Naive thymus-derived CD4-positive, alpha-beta T cell (primary cell): ENCODE data around the gene KIF5A. TPM values are rescaled to one million over a fixed set of nuclear protein-coding genes. Genes with fewer than 3 reads are reported as not detected.
"Not testable (repeated sequence)": the region's sequence is repeated elsewhere in the genome, so short reads cannot be mapped to it uniquely, and the experiment has no call there.

Source experiments
- ATAC-seq: fragments of 150-1000 bp; cut with Tn5 transposase; 2 replicates; pipeline ENCODE4 v1.10.0; 2021; ENCODE audit warnings: mild to moderate bottlenecking, moderate library complexity
- CTCF ChIA-PET: fragments of 350-600 bp; sonication (Branson Sonifier 250); formaldehyde crosslinking; loops from one replicate; lab custom pipeline; 2021; ENCODE audit warnings: antibody characterized with exemption; lab: Charles Lee
- POLR2A ChIA-PET: fragments of 350-600 bp; sonication (Branson Sonifier 250); formaldehyde crosslinking; loops from one replicate; lab custom pipeline; 2021; ENCODE audit warnings: antibody characterized with exemption, inconsistent platforms; lab: Charles Lee
- DNase-seq, 9 donors: peaks; one replicate each; pipeline versions ENCODE4 v3.0.0 to v3.0.0-alpha.2; 2020 to 2022; ENCODE audit warnings: mixed read lengths in 1 of 9
- H3K27ac ChIP-seq: one replicate; pipeline ENCODE4 v1.7.0; 2013; ENCODE audit warnings: mild to moderate bottlenecking, low read depth, low read length, moderate library complexity
- H3K27me3 ChIP-seq, 2 donors: one replicate each; pipeline ENCODE4 v1.7.0; 2013; ENCODE audit warnings: low read length in 2 of 2, mild to moderate bottlenecking in 2 of 2, moderate library complexity in 2 of 2; ENCODE audit not compliant: control insufficient read depth in 2 of 2, insufficient read depth in 2 of 2
- H3K36me3 ChIP-seq, 3 experiments: 1 replicate in 2 of 3; 2 replicates in 1 of 3; pipeline ENCODE4 v1.7.0; 2013; ENCODE audit warnings: low read length in 3 of 3, mild to moderate bottlenecking in 3 of 3, moderate library complexity in 1 of 3; ENCODE audit not compliant: insufficient read depth in 3 of 3, control insufficient read depth in 2 of 3
- H3K4me1 ChIP-seq, 2 donors: one replicate each; pipeline ENCODE4 v1.7.0; 2013; ENCODE audit warnings: low read length in 2 of 2, mild to moderate bottlenecking in 2 of 2, moderate library complexity in 1 of 2; ENCODE audit not compliant: control insufficient read depth in 2 of 2, insufficient read depth in 2 of 2
- H3K4me3 ChIP-seq: 2 replicates; pipeline ENCODE4 v1.7.0; 2013; ENCODE audit warnings: mild to moderate bottlenecking, low read length
- H3K9me3 ChIP-seq, 3 experiments: 1 replicate in 2 of 3; 2 replicates in 1 of 3; pipeline ENCODE4 v1.7.0; 2013; ENCODE audit warnings: low read length in 3 of 3; ENCODE audit not compliant: control insufficient read depth in 2 of 3
- H3K27ac Mint-ChIP-seq, 9 donors: one replicate each; pipeline ENCODE4 v1.8.0; 2020 to 2022; ENCODE audit warnings: mixed read lengths in 9 of 9, mild to moderate bottlenecking in 8 of 9, moderate library complexity in 5 of 9, inconsistent platforms in 2 of 9
- H3K27me3 Mint-ChIP-seq, 5 donors: one replicate each; pipeline ENCODE4 v1.8.0; 2021 to 2022; ENCODE audit warnings: mixed read lengths in 5 of 5, mild to moderate bottlenecking in 1 of 5
- H3K36me3 Mint-ChIP-seq, 5 donors: one replicate each; pipeline ENCODE4 v1.8.0; 2020 to 2022; ENCODE audit warnings: mixed read lengths in 5 of 5, mild to moderate bottlenecking in 3 of 5, inconsistent platforms in 1 of 5
- H3K4me1 Mint-ChIP-seq, 7 donors: one replicate each; pipeline ENCODE4 v1.8.0; 2020 to 2022; ENCODE audit warnings: mixed read lengths in 7 of 7, mild to moderate bottlenecking in 3 of 7, inconsistent platforms in 1 of 7
- H3K4me3 Mint-ChIP-seq, 10 donors: one replicate each; pipeline ENCODE4 v1.8.0; 2020 to 2022; ENCODE audit warnings: mild to moderate bottlenecking in 10 of 10, mixed read lengths in 10 of 10, moderate library complexity in 6 of 10, inconsistent platforms in 2 of 10
- H3K9me3 Mint-ChIP-seq, 11 donors: one replicate each; pipeline ENCODE4 v1.8.0; 2020 to 2022; ENCODE audit warnings: mixed read lengths in 11 of 11, mild to moderate bottlenecking in 4 of 11, inconsistent platforms in 1 of 11, moderate library complexity in 1 of 11
- intact Hi-C, 2 donors: fragments of 100-400 bp; cut with micrococcal nuclease; formaldehyde crosslinking; loops; one replicate each; pipeline ENCODE4 v1.15.1; 2023
- polyA plus RNA-seq, 2 donors: library from polyadenylated mRNA; unstranded; fragments of 300-500 nt; fragmentation: Illumina TruSeq; gene quantifications; one replicate each; pipeline ENCODE4 v1.2.3, GENCODE V29; 2021
- total RNA-seq, 6 experiments: library from RNA in 5 of 6; stranded (reverse) in 5 of 6; gene quantifications; 1 replicate in 5 of 6; 2 replicates in 1 of 6; pipeline ENCODE4 v1.2.3 and lab custom pipeline; 2021 to 2026

Gene KIF5A
- total and polyA plus RNA-seq, 7 experiments from 2014 or later = 0.06 to 1.7 (median 1.0) TPM

DNA sequence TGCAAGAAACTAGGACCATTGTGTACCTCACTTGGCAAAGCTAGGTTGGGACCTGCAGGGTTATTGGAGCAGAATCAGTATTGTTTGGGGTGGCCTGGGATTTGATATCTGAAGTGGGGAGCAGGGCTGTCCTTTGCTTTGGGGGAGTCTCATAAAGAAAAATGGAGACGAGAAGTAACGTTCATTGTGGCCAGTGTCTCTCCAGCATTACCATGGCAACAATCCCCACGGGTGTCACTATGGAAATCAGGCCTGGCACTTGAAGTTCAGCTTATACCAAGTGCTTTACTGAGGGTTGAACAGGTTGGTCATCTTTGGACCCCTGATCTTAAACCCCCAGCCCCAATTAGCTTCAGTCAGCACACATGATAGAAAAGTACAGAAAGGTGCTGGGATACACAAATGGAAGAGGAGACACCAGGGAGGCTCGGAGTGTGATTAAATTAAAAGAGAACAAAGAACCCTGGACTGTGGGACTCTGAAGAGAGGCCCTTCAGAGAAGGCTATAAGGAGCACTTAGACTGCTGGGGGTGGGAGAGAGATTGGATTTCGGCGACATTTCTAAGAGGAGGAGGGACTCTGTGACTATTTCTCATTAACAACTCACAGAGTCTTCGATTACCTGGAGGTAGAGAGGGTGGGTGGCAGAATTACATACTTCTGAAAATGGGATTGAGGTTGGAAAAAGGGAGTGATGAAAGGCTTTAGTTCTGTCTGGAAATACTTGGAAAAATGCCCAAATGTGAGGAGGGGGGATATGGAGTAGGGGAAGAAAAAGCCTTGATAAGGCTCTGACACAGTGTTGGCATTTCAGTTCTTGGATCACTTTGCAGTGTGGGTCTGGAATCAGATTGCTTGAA is 3.7 kb downstream of the KIF5A start:
- H3K27ac Mint-ChIP-seq = no peak overlapping the region
- ATAC-seq (no peak), DNase-seq (no peak)
- H3K4me3 ChIP-seq = no peak overlapping the region
- intact Hi-C loops = no loop called here
- no peaks in the 10 kb centered on the region for H3K9me3 ChIP-seq
- H3K9me3 Mint-ChIP-seq = no peaks in the 10 kb centered on the region
- CTCF ChIA-PET = no interaction called here
- no peak overlapping the region for H3K4me3 Mint-ChIP-seq
- H3K27me3 Mint-ChIP-seq = peaks cover 0 to 24% (median 6%) of the 10 kb centered on the region in 5 donors
- H3K27ac ChIP-seq = no peak overlapping the region
- H3K36me3 ChIP-seq = no peaks in the 10 kb centered on the region
- no peaks in the 10 kb centered on the region for H3K36me3 Mint-ChIP-seq
- POLR2A ChIA-PET = interaction anchor here (0.5 kb wide), 1 partner anchor 225 kb away, joined by 3 read pairs; no protein-coding TSS in a partner anchor
- peaks cover 0 to 22% (median 19%) of the 10 kb centered on the region in 7 donors for H3K4me1 Mint-ChIP-seq
- H3K27me3 ChIP-seq = no peaks in the 10 kb centered on the region
- H3K4me1 ChIP-seq = peaks cover 0 to 3% of the 10 kb centered on the region in 2 donors

- intact Hi-C loops = no loop called here
- DNase-seq (no peak), ATAC-seq (no peak)
- Mint-ChIP-seq H3K9me3 (no peaks in the 10 kb centered on the region), H3K4me3 (no peak overlapping the region), H3K27me3 (peaks cover 0 to 15% (median 5%) of the 10 kb centered on the region in 5 donors), H3K36me3 (no peaks in the 10 kb centered on the region), H3K4me1 (peaks cover 0 to 15% (median 13%) of the 10 kb centered on the region in 7 donors), H3K27ac (no peak overlapping the region)
- peaks cover 0 to 3% of the 10 kb centered on the region in 2 donors for H3K4me1 ChIP-seq
- ChIA-PET CTCF (no interaction called here), POLR2A (no interaction called here)
- no peak overlapping the region for H3K27ac ChIP-seq
- H3K4me3 ChIP-seq = no peak overlapping the region
- no peaks in the 10 kb centered on the region for H3K36me3 ChIP-seq
- H3K27me3 ChIP-seq = no peaks in the 10 kb centered on the region
- no peaks in the 10 kb centered on the region for H3K9me3 ChIP-seq
Measured at GRCh38 chr12:57554453-57554852, 4.6 kb downstream of the KIF5A start.

GRCh38 chr12:57554897-57555296 is 5.1 kb downstream of the KIF5A start:
- ChIA-PET POLR2A (no interaction called here), CTCF (no interaction called here)
- Histone ChIP-seq H3K4me3 (no peak overlapping the region), H3K27ac (no peak overlapping the region), H3K4me1 (peaks cover 0 to 3% of the 10 kb centered on the region in 2 donors), H3K27me3 (no peaks in the 10 kb centered on the region), H3K36me3 (no peaks in the 10 kb centered on the region), H3K9me3 (no peaks in the 10 kb centered on the region)
- intact Hi-C loops = no loop called here
- H3K9me3 Mint-ChIP-seq = no peaks in the 10 kb centered on the region
- no peak for ATAC-seq
- H3K4me3 Mint-ChIP-seq = no peak overlapping the region
- no peak for DNase-seq
- no peaks in the 10 kb centered on the region for H3K36me3 Mint-ChIP-seq
- H3K27me3 Mint-ChIP-seq = peaks cover 0 to 14% (median 4%) of the 10 kb centered on the region in 5 donors
- H3K27ac Mint-ChIP-seq = no peak overlapping the region
- peaks cover 0 to 14% (median 12%) of the 10 kb centered on the region in 7 donors for H3K4me1 Mint-ChIP-seq

DNA sequence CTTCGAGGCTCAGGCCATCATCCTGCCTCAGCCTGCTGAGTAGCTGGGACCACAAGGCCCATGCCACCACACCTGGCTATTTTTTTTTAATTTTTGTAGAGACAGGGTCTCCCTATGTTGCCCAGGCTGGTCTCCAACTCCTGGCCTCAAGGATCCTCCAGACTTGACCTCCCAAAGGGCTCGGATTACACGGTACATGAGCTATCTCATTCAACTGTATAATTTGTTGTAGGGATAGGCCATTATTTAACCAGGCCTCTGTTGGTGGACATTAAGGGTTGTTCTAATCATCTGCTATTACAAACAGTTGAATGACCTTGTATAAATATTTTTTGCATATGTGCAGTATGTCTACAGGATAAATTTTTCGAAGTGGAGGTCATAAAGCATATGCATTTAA is 9.0 kb downstream of the KIF5A start:
- H3K4me1 ChIP-seq = no peaks in the 10 kb centered on the region
- Mint-ChIP-seq H3K4me3 (no peak overlapping the region), H3K27me3 (peaks cover 0 to 22% (median 4%) of the 10 kb centered on the region in 5 donors), H3K4me1 (peaks cover 0 to 7% (median 0%) of the 10 kb centered on the region in 7 donors), H3K36me3 (peaks cover 0 to under 1% (median 0%) of the 10 kb centered on the region in 5 donors), H3K9me3 (no peaks in the 10 kb centered on the region), H3K27ac (no peak overlapping the region)
- POLR2A ChIA-PET = interaction anchor here (0.9 kb wide), 1 partner anchor 39 kb away, joined by 3 read pairs; no protein-coding TSS in a partner anchor
- H3K36me3 ChIP-seq = no peaks in the 10 kb centered on the region
- H3K9me3 ChIP-seq = no peaks in the 10 kb centered on the region
- no peak for DNase-seq
- no peaks in the 10 kb centered on the region for H3K27me3 ChIP-seq
- H3K4me3 ChIP-seq = no peak overlapping the region
- no peak for ATAC-seq
- intact Hi-C loops = no loop called here
- CTCF ChIA-PET = no interaction called here
- H3K27ac ChIP-seq = no peak overlapping the region

GRCh38 chr12:57560516-57560915 is 10.7 kb downstream of the KIF5A start:
- H3K36me3 ChIP-seq = no peaks in the 10 kb centered on the region
- Mint-ChIP-seq H3K36me3 (peaks cover 0 to 5% (median 0%) of the 10 kb centered on the region in 5 donors), H3K4me3 (no peak overlapping the region), H3K4me1 (peaks cover 0 to 7% (median 0%) of the 10 kb centered on the region in 7 donors), H3K9me3 (no peaks in the 10 kb centered on the region), H3K27me3 (peaks cover 0 to 19% (median 4%) of the 10 kb centered on the region in 5 donors), H3K27ac (no peak overlapping the region)
- no peaks in the 10 kb centered on the region for H3K27me3 ChIP-seq
- no peak overlapping the region for H3K4me3 ChIP-seq
- ChIA-PET CTCF (no interaction called here), POLR2A (no interaction called here)
- DNase-seq = no peak
- H3K27ac ChIP-seq = no peak overlapping the region
- intact Hi-C loops = no loop called here
- no peak for ATAC-seq
- no peaks in the 10 kb centered on the region for H3K4me1 ChIP-seq
- H3K9me3 ChIP-seq = no peaks in the 10 kb centered on the region

- H3K27ac Mint-ChIP-seq, intact Hi-C loops, H3K4me1 Mint-ChIP-seq, H3K9me3 ChIP-seq, DNase-seq, H3K4me1 ChIP-seq, POLR2A ChIA-PET, H3K36me3 ChIP-seq, ATAC-seq, H3K27me3 ChIP-seq, H3K36me3 Mint-ChIP-seq, CTCF ChIA-PET, H3K4me3 Mint-ChIP-seq, H3K9me3 Mint-ChIP-seq, H3K4me3 ChIP-seq, H3K27ac ChIP-seq: not testable (repeated sequence)
- H3K27me3 Mint-ChIP-seq = peaks cover 0 to 19% (median 4%) of the 10 kb centered on the region in 5 donors
Measured at GRCh38 chr12:57561117-57561516, 11.3 kb downstream of the KIF5A start.
